Keratinocyte (primary cell): ENCODE results near the gene PLXNB3.

Experiments
- EZH2 ChIP-seq: IDR thresholded peaks from one replicate; pipeline ENCODE4 v1.6.1; 2012; ENCODE audit warnings: inconsistent platforms, mild to moderate bottlenecking, low read length, moderate library complexity
- TF ChIP-seq, protein P1 (sequence below), 3 experiments: IDR thresholded peaks in 1 of 3; conservative IDR thresholded peaks in 1 of 3; optimal IDR thresholded peaks in 1 of 3; 2 replicates in 2 of 3; 3 replicates in 1 of 3; pipeline versions ENCODE3 to v1.5.1; 2011; ENCODE audit warnings: low read length in 3 of 3, mild to moderate bottlenecking in 3 of 3, moderate library complexity in 2 of 3, control low read depth in 1 of 3, inconsistent platforms in 1 of 3; ENCODE audit not compliant: insufficient read depth in 2 of 3; ENCODE audit errors: extremely low read depth in 1 of 3

DNA sequence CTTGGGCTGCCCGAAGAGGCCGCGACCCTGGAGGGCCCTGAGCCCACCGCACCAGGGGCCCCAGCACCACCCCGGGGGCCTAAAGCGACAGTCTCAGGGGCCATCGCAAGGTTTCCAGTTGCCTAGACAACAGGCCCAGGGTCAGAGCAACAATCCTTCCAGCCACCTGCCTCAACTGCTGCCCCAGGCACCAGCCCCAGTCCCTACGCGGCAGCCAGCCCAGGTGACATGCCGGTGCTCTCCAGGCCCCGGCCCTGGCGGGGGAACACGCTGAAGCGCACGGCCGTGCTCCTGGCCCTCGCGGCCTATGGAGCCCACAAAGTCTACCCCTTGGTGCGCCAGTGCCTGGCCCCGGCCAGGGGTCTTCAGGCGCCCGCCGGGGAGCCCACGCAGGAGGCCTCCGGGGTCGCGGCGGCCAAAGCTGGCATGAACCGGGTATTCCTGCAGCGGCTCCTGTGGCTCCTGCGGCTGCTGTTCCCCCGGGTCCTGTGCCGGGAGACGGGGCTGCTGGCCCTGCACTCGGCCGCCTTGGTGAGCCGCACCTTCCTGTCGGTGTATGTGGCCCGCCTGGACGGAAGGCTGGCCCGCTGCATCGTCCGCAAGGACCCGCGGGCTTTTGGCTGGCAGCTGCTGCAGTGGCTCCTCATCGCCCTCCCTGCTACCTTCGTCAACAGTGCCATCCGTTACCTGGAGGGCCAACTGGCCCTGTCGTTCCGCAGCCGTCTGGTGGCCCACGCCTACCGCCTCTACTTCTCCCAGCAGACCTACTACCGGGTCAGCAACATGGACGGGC, 38.8 kb upstream of the PLXNB3 start:
- TF ChIP-seq, protein P1, sequence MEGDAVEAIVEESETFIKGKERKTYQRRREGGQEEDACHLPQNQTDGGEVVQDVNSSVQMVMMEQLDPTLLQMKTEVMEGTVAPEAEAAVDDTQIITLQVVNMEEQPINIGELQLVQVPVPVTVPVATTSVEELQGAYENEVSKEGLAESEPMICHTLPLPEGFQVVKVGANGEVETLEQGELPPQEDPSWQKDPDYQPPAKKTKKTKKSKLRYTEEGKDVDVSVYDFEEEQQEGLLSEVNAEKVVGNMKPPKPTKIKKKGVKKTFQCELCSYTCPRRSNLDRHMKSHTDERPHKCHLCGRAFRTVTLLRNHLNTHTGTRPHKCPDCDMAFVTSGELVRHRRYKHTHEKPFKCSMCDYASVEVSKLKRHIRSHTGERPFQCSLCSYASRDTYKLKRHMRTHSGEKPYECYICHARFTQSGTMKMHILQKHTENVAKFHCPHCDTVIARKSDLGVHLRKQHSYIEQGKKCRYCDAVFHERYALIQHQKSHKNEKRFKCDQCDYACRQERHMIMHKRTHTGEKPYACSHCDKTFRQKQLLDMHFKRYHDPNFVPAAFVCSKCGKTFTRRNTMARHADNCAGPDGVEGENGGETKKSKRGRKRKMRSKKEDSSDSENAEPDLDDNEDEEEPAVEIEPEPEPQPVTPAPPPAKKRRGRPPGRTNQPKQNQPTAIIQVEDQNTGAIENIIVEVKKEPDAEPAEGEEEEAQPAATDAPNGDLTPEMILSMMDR (optimal IDR thresholded peaks at IDR 0.05 in 1 of 3, IDR thresholded peaks at IDR 0.05 in 1 of 3, conservative IDR thresholded peaks at IDR 0.05 in 1 of 3; ENCODE audit: extremely low read depth in 1 of 3, insufficient read depth in 2 of 3, low read length in 3 of 3), result no peak
- no peak for TF ChIP-seq EZH2
